IPS-NIHi11 (cell line): ENCODE measurements around the gene PIGH.

ENCODE experiments used
- DNase-seq: peaks from one replicate; pipeline ENCODE4 v3.0.0; 2012; ENCODE audit warnings: mixed read lengths, low spot score

Gene PIGH

DNA sequence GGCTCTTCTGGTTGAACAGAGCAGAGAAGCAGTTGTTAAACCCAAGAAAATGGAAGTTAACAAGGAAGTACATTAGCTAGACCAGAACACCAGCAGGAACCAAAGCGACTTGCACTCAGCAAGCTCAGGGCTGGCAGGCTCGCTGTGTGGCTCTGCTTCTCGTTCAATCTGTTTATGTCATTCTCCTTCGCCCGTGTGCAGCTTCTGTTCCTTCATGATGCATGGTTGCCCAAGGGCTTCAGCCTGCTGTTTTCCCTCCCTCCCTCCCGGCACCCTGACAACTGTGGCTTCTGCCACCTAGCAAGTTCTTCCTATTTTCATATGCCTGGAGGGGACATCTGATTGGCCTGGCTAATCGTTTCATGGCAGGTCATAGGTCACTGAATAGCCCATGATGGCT, 25.3 kb downstream of the PIGH start:
- DNase-seq, result no peak

GRCh38 chr14:67574156-67574555, 25.9 kb downstream of the PIGH start:
- no peak for DNase-seq

- DNase-seq, result no peak
Observed at GRCh38 chr14:67573228-67574010, 26.6 kb downstream of the PIGH start.

DNA sequence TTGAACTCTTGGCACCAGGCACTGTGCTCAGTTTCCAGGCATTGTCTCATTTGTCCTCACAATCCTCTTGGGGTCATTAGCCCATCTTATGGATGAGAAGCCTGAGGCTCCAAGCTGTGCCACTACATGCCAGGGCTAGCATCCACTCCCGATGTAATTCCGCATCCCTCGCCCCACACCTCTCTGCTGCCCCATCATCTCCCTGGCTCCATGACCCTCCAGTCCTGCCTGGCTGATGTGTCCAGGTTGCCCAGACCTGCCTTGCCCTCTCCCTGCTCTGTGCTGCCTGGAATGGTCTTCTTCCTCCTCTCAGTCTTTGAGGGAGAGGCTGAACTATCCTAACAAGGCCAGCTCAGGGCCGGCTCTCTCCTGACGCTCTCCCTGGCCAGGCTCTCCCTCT, 27.5 kb downstream of the PIGH start:
- DNase-seq, result no peak

DNA sequence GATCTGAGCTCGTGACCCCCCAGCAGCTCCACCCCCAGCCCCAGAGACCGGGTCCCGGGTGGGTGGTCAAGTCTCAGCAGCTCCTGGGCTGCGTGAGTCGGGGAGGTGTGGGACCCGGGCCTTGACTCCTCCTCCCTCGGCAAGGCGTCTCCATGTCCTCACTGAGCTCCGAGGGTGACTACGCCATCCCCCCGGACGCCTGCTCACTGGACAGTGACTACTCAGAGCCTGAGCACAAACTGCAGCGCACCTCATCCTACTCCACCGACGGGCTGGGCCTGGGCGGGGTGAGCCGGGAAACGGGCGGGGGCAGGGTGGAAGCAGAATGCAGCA, 28.1 kb downstream of the PIGH start:
- no peak for DNase-seq

DNA sequence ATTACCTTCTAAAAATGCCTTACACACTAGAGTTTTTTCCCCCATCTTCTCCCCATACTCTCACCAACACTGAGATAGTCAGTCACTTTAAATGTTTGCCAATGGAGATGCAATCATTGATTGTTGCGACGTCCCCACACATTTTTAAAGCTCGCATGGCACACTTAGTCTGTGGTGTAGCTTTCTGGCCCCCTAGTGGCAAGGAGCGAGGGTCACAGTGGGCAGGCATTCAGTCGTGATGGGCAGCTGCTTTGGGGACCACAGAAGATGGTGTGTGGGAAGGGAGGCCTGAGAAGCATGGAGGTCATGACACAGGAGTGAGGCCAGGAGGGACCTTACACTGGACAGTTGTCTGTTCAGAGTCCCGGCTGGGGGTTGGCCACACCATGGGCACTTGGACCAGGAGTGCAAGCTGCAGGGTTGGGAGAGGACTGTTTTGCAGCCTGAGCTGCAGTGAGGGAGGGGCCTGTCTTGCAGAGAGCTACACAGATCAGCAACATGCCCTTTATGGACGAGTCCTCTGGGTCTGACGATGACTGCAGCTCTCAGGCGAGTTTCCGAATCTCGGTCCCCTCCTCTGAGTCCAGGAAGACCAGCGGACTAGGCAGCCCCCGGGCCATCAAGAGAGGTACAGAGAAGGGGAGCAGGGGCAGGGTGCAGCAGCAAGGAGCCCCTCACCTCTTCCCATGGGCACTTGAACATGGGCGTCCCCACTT, 28.6 kb downstream of the PIGH start:
- peak; percentile 80 for DNase-seq

DNA sequence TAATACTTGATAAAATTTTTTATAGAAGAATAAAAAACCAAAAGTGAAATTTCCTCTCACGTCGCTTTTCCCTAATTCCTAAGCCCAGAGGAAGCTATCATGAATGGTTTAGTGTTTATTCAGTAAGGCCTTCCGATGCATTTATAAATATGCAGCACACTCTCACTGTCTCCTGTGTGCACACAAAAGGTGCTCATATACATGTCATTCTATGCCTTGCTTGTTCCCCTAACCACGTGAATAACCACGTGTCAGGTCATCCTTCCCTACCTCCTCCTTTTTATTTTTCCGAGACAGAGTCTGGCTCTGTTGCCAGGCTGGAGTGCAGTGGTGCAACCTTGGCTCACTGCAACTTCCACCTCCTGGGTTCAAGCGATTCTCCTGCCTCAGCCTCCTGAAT, 29.6 kb downstream of the PIGH start:
- no peak for DNase-seq

DNA sequence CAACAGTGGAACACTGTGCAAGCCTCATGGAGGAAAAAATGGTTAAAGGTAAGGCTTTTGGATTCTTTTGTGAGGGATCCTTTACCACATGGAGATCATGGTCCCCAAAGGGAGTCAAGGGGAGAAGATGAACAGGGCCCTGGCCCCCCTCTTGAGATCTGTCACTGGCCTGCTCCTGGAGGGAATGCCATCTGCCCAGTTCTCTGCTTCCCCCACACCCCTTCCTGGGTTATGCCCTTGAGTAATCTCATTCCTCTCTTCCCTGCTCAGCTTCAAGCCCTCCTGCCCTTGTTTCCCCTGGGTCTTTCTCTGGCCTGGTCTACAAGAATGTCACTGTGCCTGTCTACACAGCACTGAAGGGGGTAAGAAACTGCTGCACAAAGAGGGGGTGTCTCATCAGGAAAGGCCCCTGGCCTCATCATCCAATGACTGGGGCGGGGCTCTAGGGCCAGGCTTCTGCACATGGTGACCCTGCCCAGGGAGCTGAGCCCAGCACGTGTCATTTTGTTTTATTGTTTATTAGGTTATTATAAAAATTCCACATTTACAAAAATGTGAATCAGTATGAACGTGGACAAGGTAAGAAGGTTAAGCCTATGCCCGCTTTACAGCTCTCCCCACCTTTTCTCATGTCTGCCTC, 30.3 kb downstream of the PIGH start:
- no peak for DNase-seq

DNA sequence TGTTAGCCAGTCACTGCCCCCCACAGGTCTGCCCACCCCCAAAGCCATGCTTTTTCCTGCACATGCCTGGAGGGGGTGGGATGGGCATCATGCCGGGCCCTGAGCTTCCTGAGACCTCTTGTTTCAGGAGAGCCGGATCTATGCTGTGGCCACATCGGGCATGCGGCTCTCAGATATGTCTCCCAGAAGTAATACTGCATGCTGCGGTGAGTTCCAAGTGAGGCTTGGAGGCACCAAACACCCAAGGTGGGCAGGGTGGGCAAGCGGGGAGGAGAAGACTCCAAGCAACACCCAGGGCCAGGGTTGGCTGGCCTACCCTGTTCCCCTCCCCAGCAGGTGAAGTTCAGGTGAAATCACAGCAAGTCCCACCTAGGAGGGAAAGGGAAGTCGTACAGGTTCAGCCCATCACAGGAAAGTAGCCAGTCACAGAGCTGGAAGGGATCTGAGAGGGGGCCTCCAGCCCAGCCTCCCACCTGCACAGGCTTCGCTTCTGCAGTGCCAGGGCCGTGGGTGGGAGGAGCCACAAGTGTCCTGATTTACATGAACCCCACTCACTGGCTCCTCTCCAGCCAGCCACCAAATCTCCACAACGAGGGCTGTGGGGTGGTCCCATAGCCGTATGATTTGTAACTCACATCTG, 30.9 kb downstream of the PIGH start:
- DNase-seq, result peak; percentile 46

- no peak for DNase-seq
Observed at GRCh38 chr14:67567654-67568053, 32.4 kb downstream of the PIGH start.

- no peak for DNase-seq
Observed at GRCh38 chr14:67566908-67567307, 33.2 kb downstream of the PIGH start.

DNA sequence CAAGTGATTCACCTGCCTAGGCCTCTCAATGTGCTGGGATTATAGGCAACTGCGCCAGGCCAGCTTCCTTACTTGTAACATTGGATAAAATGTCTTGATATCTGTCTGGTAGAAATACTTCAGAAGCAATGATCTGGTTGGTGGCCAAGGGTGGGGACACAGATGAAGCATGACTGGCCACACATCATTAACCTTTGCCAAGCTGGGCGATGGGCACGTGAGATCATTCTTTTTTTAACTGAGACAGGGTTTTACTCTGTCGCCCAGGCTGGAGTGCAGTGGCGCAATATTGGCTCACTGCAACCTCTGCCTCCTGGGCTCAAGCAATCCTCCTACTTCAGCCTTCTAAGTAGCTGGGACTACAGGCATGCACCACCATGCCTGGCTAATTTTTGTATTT, 35.8 kb downstream of the PIGH start:
- no peak for DNase-seq

GRCh38 chr14:67562776-67563150, 37.3 kb downstream of the PIGH start:
- no peak for DNase-seq

DNA sequence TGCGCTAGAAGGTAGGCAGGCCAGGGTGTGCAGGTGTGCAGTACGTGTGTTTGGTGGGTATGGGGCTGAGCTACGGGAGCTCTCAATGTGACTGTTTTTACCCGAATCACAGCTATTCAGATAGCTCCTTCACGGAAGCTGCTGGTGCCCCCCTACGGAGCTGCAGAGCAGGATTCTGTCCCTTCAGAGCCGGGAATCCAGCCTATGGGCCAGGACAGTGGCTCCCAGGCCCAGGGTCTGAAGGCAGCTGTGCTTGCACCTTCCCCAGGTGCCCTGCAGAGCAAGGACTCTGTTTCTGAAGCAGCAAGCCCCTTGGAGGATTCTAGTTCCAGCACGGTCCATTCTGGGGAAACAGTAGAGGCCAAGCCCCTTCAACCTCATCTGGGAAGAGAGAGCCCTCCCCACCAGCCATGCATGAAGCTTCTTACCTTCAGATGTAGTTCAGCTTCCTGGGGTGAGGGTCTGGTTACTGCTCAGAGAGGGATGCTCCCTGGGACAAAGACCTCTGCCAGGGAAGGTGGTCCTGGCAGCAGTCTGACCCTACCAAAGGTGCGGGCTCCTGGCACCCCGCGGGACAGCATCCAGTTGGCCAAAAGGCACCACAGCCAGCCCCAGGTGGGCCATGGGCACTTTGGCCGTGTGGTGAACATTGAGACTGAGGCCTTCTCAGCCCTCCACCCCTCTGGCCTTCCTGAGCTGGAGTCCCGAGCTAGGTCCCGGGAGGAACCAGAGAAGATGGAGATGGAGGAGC, 37.9 kb downstream of the PIGH start:
- DNase-seq, result no peak

GRCh38 chr14:67559639-67560038, 40.4 kb downstream of the PIGH start:
- no peak for DNase-seq

DNA sequence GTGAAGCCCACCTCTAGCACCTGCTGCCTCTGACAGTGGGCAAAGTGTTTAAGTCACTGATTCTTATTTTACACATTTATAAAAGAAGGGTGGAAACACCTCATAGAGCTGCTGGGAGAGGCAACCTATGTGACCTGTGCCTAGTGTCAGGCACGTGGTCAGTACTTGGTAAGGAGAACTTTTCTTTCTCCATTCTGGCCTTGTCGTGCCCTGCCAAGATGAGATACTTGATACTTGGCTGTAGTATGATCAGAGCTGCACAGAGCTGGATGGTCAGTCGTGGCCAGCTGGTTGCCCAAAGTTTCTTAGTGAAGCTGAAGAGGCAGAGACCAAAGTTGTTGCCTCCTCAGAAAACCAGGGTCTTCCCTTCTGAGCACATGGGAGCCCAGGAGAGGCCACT, 42.4 kb downstream of the PIGH start:
- no peak for DNase-seq

- peak; percentile 55 for DNase-seq
Observed at GRCh38 chr14:67557118-67557517, 43.0 kb downstream of the PIGH start.

DNA sequence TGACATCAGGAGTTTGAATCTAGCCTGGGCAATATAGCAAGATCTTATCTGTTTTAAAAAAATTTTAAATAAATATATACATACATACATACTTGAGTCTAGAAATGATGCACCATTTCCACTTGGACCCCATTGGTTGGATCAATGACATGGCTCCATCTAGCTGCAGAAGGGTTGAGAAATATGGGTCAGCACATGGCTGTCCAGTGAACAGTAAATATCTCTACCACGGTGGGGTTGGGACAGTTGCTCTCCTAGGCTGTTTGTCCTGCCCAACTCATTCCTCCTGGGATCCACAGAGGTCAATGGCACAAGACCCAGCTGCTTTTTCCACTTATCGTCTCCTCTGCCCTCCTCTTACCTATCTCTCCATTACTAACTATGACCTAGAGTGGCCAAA, 43.4 kb downstream of the PIGH start:
- no peak for DNase-seq

DNA sequence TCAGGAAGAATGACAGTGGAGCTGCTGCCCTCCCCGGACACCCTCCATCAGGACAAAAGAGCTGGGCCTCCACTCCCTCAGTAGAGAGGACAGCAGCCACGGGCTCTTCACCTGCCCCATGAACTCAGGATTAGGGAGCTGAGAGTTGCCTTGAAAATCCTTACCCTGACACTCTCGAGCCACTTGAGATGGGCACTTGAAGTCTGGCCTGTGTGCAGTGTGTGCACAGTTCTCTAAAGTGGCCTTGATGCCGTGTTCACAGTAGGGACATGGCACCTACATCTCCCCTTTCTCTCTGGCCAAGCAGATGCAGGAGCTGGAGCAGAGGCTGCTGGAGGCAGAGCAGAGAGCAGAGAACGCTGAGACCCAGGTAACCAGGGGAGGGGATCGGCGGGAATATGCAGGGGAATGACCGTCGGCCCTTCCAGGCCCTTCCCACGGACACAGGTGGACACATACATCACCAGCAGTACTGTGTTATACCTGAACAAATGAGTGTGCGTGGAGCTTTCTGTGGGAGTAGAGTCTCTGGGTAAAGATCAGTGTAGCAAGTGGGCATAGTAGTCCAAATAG, 44.5 kb downstream of the PIGH start:
- DNase-seq, result no peak

- DNase-seq, result no peak
Observed at GRCh38 chr14:67554341-67554740, 45.7 kb downstream of the PIGH start.

- DNase-seq, result no peak
Observed at GRCh38 chr14:67553547-67553946, 46.5 kb downstream of the PIGH start.

GRCh38 chr14:67551940-67552339, 48.1 kb downstream of the PIGH start:
- DNase-seq, result no peak
